Parathyroid adenoma (tissue), 2 donors: ENCODE measurements around the gene HOXD11.

Experiments
- H2AFZ ChIP-seq: fragments of 300-600 bp; sonication (generic); one replicate; pipeline ENCODE4 v1.7.0; 2017; ENCODE audit warnings: antibody characterized with exemption, mild to moderate bottlenecking
- H3K27ac ChIP-seq: fragments of 300-600 bp; sonication (generic); one replicate; pipeline ENCODE4 v1.7.0; 2017
- H3K27me3 ChIP-seq: fragments of 300-600 bp; sonication (generic); one replicate; pipeline ENCODE4 v1.7.0; 2017; ENCODE audit warnings: low read length; ENCODE audit not compliant: control insufficient read depth, insufficient read depth
- H3K36me3 ChIP-seq: fragments of 300-600 bp; sonication (generic); one replicate; pipeline ENCODE4 v1.7.0; 2017; ENCODE audit warnings: low read length; ENCODE audit not compliant: control insufficient read depth, insufficient read depth
- H3K4me1 ChIP-seq: fragments of 300-600 bp; sonication (generic); one replicate; pipeline ENCODE4 v1.7.0; 2017; ENCODE audit warnings: control low read depth
- H3K4me2 ChIP-seq: fragments of 300-600 bp; sonication (generic); one replicate; pipeline ENCODE4 v1.7.0; 2017; ENCODE audit warnings: low read length
- H3K4me3 ChIP-seq: fragments of 300-600 bp; sonication (generic); one replicate; pipeline ENCODE4 v1.7.0; 2017; ENCODE audit warnings: low read depth, low read length
- H3K79me2 ChIP-seq: fragments of 300-600 bp; sonication (generic); one replicate; pipeline ENCODE4 v1.7.0; 2017; ENCODE audit warnings: control low read depth
- H3K9ac ChIP-seq: fragments of 300-600 bp; sonication (generic); one replicate; pipeline ENCODE4 v1.7.0; 2017; ENCODE audit warnings: mild to moderate bottlenecking
- H3K9me3 ChIP-seq: fragments of 300-600 bp; sonication (generic); one replicate; pipeline ENCODE4 v1.7.0; 2017; ENCODE audit warnings: low read length; ENCODE audit not compliant: control insufficient read depth
- TF ChIP-seq, protein P1 (sequence below): fragments of 300-600 bp; sonication (generic); IDR thresholded peaks from one replicate; pipeline ENCODE4 v1.7.0; 2017; ENCODE audit warnings: antibody characterized with exemption, mild to moderate bottlenecking
- donor health status: primary hyperparathyroidism.

Gene HOXD11

DNA sequence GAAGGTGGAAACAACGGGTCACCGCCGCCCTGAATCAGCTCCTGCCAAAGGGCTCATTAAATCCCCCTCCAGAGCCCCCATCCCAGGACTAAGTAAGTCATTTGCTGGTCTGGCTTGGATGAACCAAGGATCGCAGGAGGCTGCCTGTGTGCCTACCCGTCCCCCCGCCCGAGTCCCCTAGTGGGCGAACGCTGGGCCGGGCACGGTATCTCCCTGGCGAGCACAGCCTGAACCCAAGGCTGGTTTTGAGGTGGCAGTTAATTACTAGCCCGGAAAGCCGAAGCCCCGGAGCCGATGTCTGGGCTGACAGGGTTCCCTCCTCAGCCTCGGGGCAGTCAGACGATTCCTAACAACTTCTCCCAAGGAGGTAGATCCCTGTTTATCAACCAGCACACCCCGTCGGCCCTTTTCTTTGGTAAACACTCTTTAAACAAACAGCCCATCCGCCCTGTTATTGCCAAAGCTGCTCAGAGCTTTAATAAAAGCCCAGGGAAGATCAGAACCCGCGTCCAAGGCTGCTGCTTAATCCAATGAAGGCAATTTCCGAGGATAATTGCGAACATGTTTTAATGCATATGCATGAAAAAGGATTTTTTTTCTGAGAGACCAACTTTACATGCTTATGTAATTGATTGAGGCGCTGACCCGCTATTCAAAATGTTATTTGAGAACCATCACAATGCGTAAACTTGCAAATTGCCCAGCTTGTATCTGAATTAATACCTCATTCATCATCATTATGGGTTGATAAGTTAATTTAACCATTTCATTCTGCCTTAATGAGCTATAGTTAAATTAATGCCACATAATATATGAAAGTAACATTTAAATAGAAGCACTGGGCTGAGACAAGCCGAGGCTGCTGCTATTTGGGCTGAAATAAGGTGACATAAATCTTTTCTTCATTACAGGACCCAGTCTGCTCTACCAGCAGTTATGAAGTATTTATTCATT lies 33.9 kb upstream of the HOXD11 start:
- no peak overlapping the region for H3K4me2 ChIP-seq
- no peaks in the 10 kb centered on the region for H3K9me3 ChIP-seq
- no peak overlapping the region for H3K27ac ChIP-seq
- TF ChIP-seq, protein P1, sequence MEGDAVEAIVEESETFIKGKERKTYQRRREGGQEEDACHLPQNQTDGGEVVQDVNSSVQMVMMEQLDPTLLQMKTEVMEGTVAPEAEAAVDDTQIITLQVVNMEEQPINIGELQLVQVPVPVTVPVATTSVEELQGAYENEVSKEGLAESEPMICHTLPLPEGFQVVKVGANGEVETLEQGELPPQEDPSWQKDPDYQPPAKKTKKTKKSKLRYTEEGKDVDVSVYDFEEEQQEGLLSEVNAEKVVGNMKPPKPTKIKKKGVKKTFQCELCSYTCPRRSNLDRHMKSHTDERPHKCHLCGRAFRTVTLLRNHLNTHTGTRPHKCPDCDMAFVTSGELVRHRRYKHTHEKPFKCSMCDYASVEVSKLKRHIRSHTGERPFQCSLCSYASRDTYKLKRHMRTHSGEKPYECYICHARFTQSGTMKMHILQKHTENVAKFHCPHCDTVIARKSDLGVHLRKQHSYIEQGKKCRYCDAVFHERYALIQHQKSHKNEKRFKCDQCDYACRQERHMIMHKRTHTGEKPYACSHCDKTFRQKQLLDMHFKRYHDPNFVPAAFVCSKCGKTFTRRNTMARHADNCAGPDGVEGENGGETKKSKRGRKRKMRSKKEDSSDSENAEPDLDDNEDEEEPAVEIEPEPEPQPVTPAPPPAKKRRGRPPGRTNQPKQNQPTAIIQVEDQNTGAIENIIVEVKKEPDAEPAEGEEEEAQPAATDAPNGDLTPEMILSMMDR: no peak
- H3K4me3 ChIP-seq: no peak overlapping the region
- no peak overlapping the region for H2AFZ ChIP-seq
- no peaks in the 10 kb centered on the region for H3K36me3 ChIP-seq
- H3K27me3 ChIP-seq: peaks cover 26% of the 10 kb centered on the region
- H3K4me1 ChIP-seq: no peaks in the 10 kb centered on the region
- no peak overlapping the region for H3K9ac ChIP-seq
- H3K79me2 ChIP-seq: no peaks in the 10 kb centered on the region

DNA sequence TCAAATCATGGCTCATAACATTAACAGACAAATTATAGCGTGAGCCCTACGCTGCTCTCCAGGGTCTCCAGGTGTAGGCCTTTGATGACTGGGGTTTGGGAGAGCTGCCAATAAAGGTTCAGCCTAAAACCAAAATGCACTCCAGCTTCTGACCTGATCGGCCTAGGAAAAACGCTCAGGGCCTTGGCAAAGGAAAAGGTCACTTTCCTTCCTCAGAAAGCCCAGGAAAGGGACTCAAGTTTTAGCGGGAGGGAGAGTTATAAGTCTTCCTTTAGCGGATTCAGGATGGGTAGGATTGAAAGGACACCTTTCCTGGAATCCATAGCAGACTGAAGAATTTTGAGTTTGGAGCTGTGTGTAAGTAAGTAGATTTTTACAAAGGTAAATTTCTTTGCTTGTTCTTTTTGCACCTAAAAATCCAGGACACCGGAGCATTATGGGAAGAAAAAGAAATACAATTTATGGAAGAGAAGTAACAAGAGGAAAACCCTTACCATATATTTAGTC lies 32.1 kb upstream of the HOXD11 start:
- H3K9me3 ChIP-seq: no peaks in the 10 kb centered on the region
- no peaks in the 10 kb centered on the region for H3K4me1 ChIP-seq
- H3K4me3 ChIP-seq: no peak overlapping the region
- H3K36me3 ChIP-seq: no peaks in the 10 kb centered on the region
- H3K27me3 ChIP-seq: peaks cover 33% of the 10 kb centered on the region
- TF ChIP-seq, protein P1: no peak
- H3K4me2 ChIP-seq: no peak overlapping the region
- H2AFZ ChIP-seq: no peak overlapping the region
- no peak overlapping the region for H3K9ac ChIP-seq
- no peaks in the 10 kb centered on the region for H3K79me2 ChIP-seq
- no peak overlapping the region for H3K27ac ChIP-seq

DNA sequence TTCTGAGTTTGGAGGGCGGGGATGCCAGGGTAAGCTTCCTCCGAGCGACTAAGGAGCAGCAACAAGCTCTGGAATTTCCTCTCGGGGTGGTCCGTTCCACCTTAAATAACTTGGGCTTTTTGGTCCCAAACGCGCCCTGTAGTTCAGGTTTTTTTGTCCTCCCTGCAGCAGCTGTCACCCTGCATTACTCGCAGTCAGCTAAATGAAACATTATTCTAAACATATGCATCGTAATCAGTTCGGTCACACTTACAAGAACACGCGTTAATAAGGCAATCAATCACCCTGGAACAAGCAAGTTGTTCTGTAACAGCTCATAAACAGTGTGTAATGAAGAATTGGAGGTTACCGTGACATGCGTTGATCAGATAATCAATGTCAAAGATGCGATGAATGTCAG lies 31.6 kb upstream of the HOXD11 start:
- TF ChIP-seq, protein P1: no peak
- no peak overlapping the region for H3K9ac ChIP-seq
- no peak overlapping the region for H2AFZ ChIP-seq
- H3K4me1 ChIP-seq: no peaks in the 10 kb centered on the region
- no peak overlapping the region for H3K4me3 ChIP-seq
- no peaks in the 10 kb centered on the region for H3K79me2 ChIP-seq
- H3K4me2 ChIP-seq: no peak overlapping the region
- no peaks in the 10 kb centered on the region for H3K9me3 ChIP-seq
- H3K27me3 ChIP-seq: peaks cover 33% of the 10 kb centered on the region
- H3K27ac ChIP-seq: no peak overlapping the region
- no peaks in the 10 kb centered on the region for H3K36me3 ChIP-seq

DNA sequence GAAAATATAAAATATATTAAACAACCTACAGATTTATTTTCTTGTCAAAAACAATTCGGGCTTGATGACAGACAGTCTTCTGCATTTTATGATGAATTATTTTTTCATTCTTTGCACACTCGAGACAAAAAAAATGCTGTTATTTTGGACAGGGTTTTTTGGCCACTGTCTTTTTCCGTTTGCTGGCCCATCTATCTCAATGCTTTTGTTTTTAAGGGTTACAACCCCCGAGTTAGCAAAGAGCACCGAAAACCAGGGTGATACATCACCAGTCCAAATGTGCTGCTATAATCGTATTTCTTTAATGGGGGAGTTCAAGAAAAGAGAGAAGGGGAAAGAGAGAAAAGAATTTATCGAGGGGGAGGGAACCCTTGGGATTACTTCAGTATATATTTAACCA lies 31.0 kb upstream of the HOXD11 start:
- no peak overlapping the region for H3K27ac ChIP-seq
- no peaks in the 10 kb centered on the region for H3K36me3 ChIP-seq
- H3K4me3 ChIP-seq: no peak overlapping the region
- H3K27me3 ChIP-seq: peaks cover 33% of the 10 kb centered on the region
- no peaks in the 10 kb centered on the region for H3K9me3 ChIP-seq
- H2AFZ ChIP-seq: no peak overlapping the region
- H3K4me2 ChIP-seq: no peak overlapping the region
- H3K4me1 ChIP-seq: no peaks in the 10 kb centered on the region
- TF ChIP-seq, protein P1: no peak
- no peak overlapping the region for H3K9ac ChIP-seq
- no peaks in the 10 kb centered on the region for H3K79me2 ChIP-seq
